GM19372 (cell line): ENCODE measurements around the gene FKBP9.
"Not testable (repeated sequence)": the region's sequence is repeated elsewhere in the genome, so short reads cannot be mapped to it uniquely, and the experiment has no call there.

Experiments used
- ATAC-seq: cut with Tn5 transposase; IDR thresholded peaks from one replicate; pipeline ENCODE4 v1.9.1; 2021; ENCODE audit warnings: mild to moderate bottlenecking, low read depth, moderate library complexity; ENCODE audit not compliant: unreplicated experiment

Gene FKBP9, protein sequence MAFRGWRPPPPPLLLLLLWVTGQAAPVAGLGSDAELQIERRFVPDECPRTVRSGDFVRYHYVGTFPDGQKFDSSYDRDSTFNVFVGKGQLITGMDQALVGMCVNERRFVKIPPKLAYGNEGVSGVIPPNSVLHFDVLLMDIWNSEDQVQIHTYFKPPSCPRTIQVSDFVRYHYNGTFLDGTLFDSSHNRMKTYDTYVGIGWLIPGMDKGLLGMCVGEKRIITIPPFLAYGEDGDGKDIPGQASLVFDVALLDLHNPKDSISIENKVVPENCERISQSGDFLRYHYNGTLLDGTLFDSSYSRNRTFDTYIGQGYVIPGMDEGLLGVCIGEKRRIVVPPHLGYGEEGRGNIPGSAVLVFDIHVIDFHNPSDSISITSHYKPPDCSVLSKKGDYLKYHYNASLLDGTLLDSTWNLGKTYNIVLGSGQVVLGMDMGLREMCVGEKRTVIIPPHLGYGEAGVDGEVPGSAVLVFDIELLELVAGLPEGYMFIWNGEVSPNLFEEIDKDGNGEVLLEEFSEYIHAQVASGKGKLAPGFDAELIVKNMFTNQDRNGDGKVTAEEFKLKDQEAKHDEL

DNA sequence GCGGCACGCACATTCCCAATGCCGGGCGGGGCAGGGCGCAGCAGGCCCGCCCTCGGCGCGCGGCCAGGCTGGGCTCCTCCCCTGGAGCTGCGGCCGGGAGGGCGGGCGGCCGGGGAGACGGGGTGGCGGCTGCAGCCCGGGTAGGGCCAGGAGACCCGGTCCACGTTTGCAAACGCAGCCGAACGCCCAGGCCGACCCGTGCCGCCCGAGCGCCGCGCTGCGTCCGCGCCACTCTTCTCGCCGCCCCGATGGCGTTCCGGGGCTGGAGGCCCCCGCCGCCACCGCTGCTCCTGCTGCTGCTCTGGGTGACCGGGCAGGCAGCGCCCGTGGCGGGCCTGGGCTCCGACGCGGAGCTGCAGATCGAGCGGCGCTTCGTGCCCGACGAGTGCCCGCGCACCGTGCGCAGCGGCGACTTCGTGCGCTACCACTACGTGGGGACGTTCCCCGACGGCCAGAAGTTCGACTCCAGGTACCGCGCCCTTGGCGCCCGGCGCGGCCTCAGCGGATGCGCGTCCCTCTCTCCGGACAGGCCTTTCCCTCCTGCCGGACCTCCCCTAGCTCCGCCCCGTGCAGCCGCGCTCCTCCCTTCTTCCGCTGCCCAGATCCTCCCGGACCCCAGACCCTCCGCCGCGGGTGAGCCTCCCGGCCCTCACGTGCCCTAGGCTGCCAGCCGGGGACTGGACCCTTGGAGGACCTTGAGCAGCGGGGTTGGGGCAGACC is at the start of gene FKBP9:
FKBP9 (plus strand) TSS at position 115 of the 720 bp plus-strand sequence; CDS start at position 249, 134 bp downstream.
- ATAC-seq, result peak; percentile 81

GRCh38 chr7:32910195-32910594 is 47.0 kb upstream of the FKBP9 start:
- ATAC-seq, result no peak

GRCh38 chr7:32914184-32914583 is 43.1 kb upstream of the FKBP9 start:
- ATAC-seq, result no peak

- no peak for ATAC-seq
These were observed 42.2 kb upstream of the FKBP9 start for GRCh38 chr7:32915041-32915536.

- no peak for ATAC-seq
These were observed 41.2 kb upstream of the FKBP9 start for GRCh38 chr7:32916006-32916405.

- ATAC-seq, result not testable (repeated sequence)
These were observed 40.2 kb upstream of the FKBP9 start for GRCh38 chr7:32916994-32917393.

- no peak for ATAC-seq
These were observed 35.3 kb upstream of the FKBP9 start for GRCh38 chr7:32921896-32922295.

- ATAC-seq, result no peak
These were observed 28.4 kb upstream of the FKBP9 start for GRCh38 chr7:32928785-32929298.

DNA sequence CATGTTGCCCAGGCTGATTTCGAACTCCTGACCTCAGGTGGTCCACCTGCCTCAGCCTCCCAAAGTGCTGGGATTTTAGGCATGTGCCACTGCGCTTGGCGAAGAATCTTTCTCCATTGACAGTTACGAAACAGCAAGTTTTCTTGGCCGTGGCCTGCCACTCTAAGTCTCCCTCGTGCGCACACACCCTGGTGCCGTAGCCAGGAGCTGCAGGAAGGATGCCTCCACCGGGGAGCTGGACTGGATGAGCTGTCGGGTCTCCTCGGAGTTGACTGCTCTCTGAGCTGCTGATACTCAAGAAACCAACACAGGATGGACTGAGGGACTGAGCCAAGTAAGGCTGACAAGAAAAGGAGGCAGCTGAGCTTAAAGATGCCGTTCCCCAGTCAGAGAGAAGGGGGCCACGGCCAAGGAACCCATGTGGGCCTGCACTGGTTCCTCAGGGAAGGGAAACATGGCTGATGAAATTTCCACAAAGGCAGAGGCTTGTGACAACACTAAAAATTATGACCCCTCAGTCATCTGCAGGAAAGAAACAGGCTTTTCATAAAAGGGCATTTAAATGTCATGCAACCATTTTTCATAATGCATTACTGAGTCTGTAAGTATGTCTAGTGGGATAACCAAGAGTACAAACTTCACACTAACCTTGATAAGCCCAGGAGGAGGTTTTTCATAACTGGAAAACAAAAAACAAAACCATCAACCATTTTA is 27.7 kb upstream of the FKBP9 start:
- ATAC-seq, result no peak

DNA sequence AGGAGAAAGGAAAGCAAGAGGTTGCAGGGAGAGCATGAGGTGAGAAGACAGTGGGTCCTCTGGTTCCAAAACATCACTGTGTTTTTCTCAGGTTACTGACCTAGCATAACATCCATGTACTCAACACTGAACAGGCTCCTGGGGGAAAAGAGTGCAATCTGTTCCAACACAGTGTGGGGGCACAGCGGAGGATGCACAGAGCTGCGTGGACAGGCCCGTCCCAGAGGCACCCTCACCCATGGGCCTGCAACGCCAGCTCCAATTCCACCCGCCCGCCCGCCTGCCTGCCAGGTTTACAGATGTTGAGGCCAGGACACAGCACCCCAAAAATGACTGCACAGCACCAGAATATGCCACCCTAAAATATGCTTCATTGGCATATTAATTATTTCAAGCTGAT is 26.9 kb upstream of the FKBP9 start:
- no peak for ATAC-seq

DNA sequence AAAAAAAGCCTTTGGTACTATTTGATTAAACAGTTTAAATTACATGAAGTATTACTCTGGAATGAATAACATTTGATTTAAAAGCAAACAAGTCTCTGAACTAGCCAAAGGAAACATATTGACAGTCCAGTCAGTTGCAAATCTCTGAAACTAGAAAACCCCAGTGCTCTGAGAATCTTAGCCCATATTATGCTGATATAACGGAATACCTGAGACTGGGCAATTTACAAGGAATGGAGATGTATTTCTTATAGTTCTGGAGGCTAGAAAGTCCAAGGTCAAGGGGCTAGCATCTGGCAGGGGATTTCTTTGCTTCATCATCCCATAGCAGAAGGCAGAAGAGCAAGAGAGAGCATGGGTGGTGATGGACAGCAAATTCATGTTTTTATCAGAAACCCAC is 21.7 kb upstream of the FKBP9 start:
- ATAC-seq, result no peak

DNA sequence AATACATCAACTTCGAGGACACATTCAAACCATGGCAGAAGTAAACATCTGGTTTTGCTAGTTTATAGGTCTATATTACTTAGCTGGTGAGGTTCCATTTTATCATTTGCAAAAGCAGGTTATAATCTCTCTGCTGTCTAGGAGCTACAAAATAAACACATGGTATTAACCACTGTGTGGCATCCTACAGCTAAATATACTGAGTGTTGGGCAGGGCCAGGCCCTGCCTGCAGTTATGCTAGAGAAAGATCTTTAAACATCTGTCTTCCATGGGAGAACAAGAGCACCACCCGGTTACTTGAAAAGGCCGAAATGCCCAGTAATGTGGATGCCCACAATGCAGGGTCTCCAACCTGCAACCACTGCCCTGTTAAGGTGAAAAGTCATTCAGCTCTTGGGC is 20.6 kb upstream of the FKBP9 start:
- ATAC-seq, result no peak

DNA sequence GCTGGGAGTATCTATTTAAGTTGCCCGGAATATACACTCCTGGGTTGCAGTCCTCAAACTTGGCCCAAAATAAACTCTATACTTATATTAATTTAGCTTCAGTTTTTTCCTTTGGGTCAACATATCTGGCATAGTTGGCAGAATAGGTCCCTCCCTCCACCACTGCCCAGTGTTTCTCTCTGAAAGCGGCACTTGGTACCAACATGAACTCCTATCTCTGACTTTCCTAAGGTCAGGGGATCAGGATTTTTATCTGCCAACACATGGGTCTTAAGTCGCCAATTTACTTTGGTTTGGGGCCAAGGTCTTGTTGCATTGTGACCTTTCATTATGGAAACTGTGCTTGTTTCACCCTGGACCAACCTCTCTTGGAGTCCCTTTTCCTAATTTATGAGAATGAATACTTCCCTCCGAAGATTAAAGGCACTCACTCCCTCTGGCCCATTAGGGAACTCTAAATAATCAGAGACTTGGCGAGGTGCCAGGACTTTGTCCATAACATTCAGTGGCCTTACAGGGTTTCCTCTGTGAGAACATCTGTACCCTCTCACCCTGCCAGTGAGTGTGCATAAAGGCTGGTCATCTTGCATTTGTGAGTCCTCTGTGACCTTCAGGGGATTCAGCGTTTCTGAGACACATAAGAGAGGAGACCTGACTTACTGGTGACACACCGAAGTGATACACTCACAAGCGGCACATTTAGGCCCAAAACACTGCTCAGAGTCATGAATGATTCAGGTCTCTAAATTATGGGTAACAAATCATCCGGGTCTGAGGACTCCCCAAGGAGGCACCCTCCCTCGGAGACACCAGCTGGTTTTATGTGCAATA is 19.7 kb upstream of the FKBP9 start:
- no peak for ATAC-seq

DNA sequence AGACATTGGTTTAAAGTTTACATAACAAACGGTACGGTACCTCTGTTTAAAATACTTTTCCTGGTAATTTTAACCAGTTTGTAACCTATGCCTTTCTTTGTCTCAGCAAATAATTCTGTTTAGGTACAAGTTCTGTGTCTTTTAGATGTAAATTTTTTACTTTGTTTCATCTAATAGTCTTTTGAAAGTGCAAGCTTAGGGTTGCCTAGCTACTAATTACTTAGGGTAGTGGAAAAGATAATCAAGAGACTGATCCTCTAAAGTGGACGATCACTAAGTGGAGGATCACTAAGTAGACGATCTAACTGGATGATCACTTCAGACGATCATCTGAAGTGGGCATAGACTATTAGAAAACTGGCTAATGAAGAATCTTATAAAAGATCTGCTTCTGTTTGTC is 16.1 kb upstream of the FKBP9 start:
- ATAC-seq, result no peak

DNA sequence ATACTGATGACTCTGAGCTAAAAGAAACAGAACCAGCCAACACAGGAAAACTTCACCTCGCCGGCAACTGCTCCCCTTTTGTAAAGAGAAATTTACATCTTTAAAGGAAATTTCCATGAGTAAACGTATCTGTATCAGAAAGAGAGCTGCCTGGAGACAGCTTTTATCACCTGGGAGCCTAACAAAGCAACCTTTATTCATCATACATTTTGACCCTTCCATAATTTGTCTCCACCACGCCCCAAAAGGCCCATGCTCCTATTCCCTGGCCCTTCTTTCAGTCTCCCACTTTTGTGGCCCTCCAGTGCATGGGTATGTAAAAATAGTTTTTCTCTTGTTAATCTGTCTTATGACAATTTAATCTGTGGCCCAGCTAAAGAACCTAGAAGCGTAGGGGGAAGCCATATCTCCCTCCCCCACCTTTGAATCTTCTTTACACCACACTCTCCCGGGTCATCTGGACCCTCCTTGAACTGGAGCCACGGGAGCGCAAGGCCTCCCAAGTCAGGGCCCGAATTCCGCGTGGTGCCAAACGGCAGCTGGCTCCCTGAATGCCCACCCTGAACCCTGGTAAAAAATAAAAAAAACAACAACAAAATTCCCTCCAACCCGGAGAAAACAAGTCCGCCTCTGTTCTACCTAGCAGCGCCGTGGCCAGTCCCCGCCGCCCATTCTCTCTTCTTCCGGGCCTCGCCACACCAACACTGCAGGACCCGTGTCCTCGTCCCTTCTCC is 15.4 kb upstream of the FKBP9 start:
- peak; percentile 1 for ATAC-seq

DNA sequence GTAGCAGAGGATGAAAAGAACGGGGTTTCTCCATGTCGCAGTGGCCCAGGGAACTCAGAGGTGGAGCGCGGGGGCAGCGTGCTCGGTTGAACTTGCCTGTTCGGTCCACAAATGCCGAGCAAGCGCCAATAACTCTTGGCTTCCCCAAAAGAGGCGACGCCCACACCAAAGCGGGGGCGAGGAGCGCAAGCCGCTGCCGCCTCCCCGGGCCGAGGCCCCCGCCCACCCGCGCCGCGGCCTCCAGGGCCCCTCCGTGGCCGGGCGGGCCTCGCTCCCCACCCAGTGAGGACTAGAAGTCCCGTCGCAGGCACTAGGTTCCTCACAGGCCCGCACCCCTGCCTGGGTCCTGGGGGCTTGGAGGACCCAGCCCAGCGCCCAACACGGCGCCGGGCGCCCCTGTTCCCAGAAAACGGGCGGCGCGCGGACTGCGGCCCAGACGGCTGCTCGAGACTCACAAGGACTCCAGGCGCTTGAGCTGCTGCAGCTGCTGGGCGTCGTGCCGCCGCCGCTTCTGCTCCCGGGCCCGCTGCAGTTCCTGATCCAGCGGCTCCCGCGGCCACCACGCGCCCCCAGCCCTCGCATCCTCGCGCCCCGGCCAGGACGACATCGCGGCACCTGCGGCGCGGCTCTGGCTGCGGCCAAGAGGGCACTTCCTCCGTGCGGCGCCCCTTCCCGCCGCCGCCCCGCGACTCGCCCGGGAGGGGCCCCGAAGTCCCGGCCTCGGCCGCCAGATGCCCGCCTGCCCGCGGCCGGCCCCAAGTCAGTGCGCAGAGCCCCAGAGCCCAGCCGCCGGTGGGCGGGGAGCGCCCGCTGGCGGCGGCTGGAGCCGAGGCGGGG is 14.6 kb upstream of the FKBP9 start:
- peak; percentile 81 for ATAC-seq

- ATAC-seq, result no peak
These were observed 13.8 kb upstream of the FKBP9 start for GRCh38 chr7:32943252-32944030.
